ENCODE measurements around the gene CCDC191. TPM values are rescaled to one million over a fixed set of nuclear protein-coding genes. Genes with fewer than 3 reads are reported as not detected.

The CCDC191 gene, protein sequence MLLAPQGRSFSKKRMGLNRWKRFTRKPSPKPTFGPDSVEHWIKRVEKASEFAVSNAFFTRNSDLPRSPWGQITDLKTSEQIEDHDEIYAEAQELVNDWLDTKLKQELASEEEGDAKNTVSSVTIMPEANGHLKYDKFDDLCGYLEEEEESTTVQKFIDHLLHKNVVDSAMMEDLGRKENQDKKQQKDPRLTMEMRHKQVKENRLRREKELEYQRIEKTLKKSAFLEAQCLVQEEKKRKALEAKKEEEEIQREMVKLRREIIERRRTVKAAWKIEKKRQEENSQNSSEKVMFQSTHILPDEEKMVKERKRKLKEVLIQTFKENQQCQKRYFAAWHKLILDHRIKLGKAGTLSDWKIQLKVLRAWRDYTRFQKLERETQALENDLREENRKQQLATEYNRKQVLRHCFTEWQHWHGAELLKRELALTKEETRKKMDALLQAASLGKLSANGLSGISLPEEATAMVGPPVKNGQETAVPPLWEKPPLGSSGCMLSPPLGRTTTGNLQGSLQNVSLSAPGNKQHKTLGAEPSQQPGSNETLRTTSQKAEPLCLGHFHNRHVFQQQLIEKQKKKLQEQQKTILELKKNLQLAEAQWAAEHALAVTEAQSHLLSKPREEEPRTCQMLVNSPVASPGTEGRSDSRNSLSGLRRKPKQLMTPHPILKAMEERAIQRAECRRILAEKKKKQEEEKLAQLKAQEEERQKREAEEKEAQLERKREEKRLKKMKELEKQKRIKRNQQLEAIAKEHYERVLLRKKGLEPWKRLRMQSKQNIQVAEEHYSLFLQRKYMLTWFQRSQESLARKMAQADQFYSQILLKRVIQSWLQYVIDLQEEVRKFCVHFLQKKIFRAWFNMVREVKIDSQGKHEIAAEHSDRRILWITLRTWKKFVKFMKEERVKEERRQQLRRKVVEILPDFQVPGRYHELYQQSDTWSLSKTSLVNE
- total RNA-seq (ENCODE audit: low replicate concordance) = 1.4 and 3.3 TPM in 2 replicates

DNA sequence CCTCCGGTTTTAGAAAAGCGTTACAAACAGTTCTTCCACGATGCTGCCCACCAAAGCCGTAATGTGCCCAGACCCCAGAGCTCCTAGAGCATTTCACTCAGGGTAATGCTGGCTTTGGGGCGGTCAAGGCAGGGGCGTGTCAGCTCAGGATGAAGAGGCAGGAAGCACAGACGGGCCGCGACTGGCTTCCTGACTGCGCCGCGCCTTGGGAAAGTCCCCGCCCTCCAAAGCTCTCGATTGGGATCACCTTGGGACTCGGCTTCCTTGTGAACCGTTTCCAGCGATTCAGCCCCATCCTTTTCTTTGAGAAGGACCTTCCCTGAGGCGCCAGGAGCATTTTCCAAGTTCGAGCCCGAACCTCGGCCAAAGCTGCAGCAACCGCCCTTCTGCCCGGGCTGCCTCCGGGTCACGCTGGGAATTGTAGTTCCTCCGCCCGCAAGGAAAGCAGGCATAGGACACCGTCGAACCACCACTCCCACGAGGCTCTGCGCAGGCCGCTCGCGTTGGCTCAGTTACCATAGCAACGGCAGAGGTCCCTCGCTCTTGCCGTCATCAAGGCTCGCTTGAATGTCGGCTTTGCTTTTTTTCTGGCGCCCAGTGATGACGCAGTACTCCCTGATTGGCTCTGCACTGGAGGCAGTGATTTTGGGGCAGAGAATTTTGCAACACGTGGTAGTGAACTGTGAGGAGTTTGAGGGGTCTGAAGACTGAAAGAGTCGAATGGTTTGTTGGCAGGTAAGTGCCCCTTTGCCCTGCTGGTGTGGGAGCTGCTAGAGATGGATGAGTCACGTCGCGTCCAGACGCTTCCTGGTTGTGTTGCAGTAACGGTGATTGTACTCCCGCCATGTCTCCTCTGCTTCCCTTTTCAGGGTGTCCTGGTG is at the start of gene CCDC191, which contains the start of gene QTRT2:
Gene CCDC191 (minus strand): TSS at position 397 of the 881 bp plus-strand sequence. CDS start 60 bp downstream, at position 337.
Gene QTRT2 (plus strand): TSS at position 608 of the 881 bp plus-strand sequence. CDS start 8,521 bp downstream, outside the sequence.

DNA sequence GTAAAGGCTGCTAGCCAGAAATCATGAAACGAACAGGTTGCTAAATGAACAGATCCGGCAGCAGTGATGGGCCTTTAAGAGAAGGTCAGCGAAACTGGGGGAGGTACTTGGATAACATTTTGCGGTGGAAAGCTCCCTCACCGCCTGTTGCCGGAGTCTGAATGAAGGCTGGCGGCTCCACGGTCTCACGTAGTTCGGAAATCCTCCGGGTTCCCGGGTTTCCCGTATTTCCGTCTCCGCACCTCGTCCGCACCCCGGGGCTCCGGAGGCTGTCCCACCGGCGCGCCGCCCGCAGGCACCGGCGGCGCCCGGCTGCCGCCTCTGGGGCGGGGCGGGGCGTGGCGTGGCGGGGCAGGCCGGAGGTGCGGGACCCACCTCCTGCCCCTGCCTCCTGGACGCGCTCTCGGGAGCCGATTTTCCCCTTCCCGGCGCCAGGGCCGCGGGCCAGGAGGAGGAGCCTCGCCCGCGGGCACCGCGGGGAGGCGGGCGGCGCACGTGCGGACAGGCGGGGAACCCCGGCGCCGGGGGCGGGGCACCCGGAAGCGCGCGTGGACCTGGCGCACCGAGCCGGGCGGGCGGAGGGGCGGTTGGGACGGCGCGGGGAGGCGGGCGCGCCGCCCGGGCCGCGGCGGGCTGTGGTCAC is 108.8 kb downstream of the CCDC191 start, which contains the start of gene ZDHHC23:
Gene ZDHHC23 (plus strand): TSS at position 642 of the 643 bp plus-strand sequence. CDS start 790 bp downstream, outside the sequence.

Other genes starting within 250 kb of the CCDC191 start
- gene GRAMD1C, start 217.7 kb downstream of the CCDC191 start, total RNA-seq (ENCODE audit: low replicate concordance) = 1.6 and 13.1 TPM in 2 replicates
- 0.70 and 2.0 TPM in 2 replicates for gene ZDHHC23, start 108.5 kb downstream of the CCDC191 start, total RNA-seq (ENCODE audit: low replicate concordance)
- 8.8 and 15.6 TPM in 2 replicates for gene QTRT2, start 211 bp upstream of the CCDC191 start, total RNA-seq (ENCODE audit: low replicate concordance)
- gene DRD3, start 122.5 kb upstream of the CCDC191 start, total RNA-seq (ENCODE audit: low replicate concordance) = not detected in 2 replicates
- gene ZNF80, start 181.1 kb upstream of the CCDC191 start, total RNA-seq (ENCODE audit: low replicate concordance) = not detected in 2 replicates
- not detected in 2 replicates for gene TIGIT, start 237.5 kb upstream of the CCDC191 start, total RNA-seq (ENCODE audit: low replicate concordance)